Stimulated activated CD4-positive, alpha-beta T cell treated with anti-CD3 and anti-CD28 coated beads, Interleukin-2, amount 100 ng/mL, for 24 hours (primary cell): ENCODE results near the gene TOR4A.
"Not testable (repeated sequence)": the region's sequence is repeated elsewhere in the genome, so short reads cannot be mapped to it uniquely, and the experiment has no call there.

Experiments used
- DNase-seq, 2 donors: peaks; one replicate each; pipeline ENCODE4 v3.0.0-alpha.2; 2020

The TOR4A gene

GRCh38 chr9:137239541-137240200, 37.9 kb upstream of the TOR4A start:
- not testable (repeated sequence) for DNase-seq

DNA sequence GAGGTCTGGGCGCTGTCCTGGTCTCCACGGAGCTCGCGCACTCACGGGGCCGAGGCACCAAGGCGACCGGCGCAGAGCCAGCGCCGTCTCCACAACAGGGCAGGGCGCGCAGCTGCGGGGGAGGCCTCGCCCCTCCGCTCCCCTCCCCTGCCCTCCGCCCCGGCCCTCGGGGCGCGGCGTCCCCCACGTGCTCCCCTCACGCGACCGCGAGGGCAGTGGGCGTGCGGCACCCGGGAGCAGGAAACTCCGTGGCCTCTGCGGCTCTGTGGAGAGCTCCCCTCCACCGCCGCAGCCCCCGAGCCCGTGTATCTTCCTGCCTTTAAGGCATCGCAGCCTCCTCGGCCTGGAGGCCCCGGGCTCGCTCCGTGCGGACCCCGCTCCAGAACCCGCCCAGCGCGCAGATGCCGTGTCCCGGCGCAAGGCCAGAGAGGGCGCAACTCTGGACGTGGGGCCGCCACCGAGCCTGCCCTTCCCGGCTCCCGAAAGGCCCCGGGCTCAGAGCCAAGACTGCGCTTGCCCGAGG, 37.1 kb upstream of the TOR4A start:
- DNase-seq = peak; percentile 68 to 74

- peak; percentile 94 to 96 for DNase-seq
These were observed 36.6 kb upstream of the TOR4A start, which contains the start of gene TUBB4B for GRCh38 chr9:137240841-137241489. TUBB4B (plus strand) TSS chr9:137241287; CDS start chr9:137241361, 74 bp downstream.

DNA sequence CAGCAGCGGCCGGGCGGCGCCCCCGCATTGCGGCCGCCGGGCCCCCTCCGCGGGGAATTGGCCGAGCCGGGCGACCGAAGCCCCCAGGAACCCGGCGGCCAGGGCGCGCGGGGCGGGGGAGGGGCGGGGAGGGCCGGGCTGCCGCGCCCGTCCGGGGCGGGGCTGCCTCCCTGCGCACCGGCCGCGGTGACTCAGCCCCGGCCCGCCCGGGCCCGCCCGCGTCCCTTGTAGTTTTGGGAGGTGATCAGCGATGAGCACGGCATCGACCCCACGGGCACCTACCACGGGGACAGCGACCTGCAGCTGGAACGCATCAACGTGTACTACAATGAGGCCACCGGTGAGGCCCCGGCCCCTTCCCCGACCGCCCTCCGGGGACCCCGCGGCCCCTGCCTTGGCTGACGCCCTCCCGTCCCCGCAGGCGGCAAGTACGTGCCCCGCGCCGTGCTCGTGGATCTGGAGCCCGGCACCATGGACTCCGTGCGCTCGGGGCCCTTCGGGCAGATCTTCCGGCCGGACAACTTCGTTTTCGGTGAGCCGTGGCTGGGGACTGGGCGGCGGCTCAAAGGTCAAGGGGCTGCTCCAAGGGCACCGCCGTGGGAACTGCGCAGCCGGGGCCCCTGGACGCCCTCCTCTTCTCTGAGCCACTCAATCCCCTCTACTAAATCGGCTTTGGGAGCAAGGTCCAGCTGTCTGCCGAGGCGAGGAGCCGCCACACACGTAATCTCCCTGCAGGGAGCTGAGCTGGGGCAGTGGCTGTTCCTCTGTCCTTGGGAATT, 35.8 kb upstream of the TOR4A start:
- DNase-seq = peak; percentile 73 to 75

GRCh38 chr9:137242269-137243203, 35.0 kb upstream of the TOR4A start:
- DNase-seq = no peak

GRCh38 chr9:137243266-137243625, 34.3 kb upstream of the TOR4A start:
- not testable (repeated sequence) for DNase-seq

GRCh38 chr9:137243626-137244485, 33.7 kb upstream of the TOR4A start:
- peak in 1 of 2 donors; percentile 42 for DNase-seq

GRCh38 chr9:137244486-137245449, 32.8 kb upstream of the TOR4A start:
- peak in 1 of 2 donors; percentile 42 for DNase-seq

GRCh38 chr9:137245450-137246421, 31.8 kb upstream of the TOR4A start:
- DNase-seq = no peak

DNA sequence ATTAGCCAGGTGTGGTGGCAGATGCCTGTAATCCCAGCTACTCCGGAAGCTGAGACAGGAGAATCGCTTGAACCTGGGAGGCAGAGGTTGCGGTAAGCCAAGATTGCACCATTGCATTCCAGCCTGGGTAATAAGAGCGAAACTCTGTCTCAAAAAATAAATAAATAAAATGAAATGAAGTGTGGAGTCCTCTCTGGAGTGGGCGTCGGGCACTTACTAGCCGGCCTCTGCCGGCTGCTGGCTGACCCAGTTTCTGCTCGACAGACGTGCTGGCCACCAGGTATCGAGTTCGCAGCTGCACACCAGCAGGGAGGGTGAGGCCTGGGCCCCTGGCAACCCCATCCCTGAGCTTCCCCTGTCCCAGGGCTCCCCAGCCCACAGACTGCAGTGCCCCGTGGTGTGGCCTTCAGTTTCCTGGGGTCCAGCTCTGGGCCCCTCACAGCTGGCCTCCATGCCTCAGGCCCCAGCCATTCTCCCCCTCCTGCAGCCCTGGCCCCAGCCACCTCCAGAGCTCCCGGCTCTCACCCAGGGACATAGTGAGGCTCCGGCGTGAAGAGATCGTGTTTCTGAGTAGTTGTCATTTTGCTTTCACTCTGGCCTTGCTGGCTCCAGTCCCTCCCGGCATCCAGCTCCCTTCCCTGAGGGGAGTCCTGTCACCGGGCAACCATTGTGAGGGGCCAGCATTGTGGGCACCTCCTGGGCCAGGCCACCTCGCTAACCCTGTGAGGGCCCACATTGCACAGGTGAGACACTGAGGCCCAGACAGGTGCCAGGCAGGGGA, 30.2 kb upstream of the TOR4A start:
- no peak for DNase-seq

- no peak for DNase-seq
These were observed 29.7 kb upstream of the TOR4A start for GRCh38 chr9:137247916-137248175.

- DNase-seq = no peak
These were observed 27.0 kb upstream of the TOR4A start for GRCh38 chr9:137250329-137251193.

DNA sequence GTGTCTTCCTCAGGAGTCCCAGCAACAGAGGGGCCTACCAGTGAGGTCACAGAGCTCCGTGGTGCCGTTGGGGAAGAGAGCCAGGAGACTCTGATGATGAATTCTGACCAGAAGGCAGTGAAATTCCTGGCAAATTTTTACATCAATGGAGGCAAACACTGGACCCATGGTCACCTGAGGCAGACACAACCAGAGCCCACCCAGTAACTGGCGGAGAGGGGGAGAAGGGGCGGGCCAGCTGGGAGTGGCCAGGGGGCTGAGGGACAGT, 26.4 kb upstream of the TOR4A start, which contains the start of gene STPG3:
TSS of gene STPG3 (plus strand) at position 93 of the 268 bp plus-strand sequence. CDS start at position 94, 1 bp downstream.
- no peak for DNase-seq

- no peak for DNase-seq
These were observed 25.8 kb upstream of the TOR4A start for GRCh38 chr9:137251490-137252268.

DNA sequence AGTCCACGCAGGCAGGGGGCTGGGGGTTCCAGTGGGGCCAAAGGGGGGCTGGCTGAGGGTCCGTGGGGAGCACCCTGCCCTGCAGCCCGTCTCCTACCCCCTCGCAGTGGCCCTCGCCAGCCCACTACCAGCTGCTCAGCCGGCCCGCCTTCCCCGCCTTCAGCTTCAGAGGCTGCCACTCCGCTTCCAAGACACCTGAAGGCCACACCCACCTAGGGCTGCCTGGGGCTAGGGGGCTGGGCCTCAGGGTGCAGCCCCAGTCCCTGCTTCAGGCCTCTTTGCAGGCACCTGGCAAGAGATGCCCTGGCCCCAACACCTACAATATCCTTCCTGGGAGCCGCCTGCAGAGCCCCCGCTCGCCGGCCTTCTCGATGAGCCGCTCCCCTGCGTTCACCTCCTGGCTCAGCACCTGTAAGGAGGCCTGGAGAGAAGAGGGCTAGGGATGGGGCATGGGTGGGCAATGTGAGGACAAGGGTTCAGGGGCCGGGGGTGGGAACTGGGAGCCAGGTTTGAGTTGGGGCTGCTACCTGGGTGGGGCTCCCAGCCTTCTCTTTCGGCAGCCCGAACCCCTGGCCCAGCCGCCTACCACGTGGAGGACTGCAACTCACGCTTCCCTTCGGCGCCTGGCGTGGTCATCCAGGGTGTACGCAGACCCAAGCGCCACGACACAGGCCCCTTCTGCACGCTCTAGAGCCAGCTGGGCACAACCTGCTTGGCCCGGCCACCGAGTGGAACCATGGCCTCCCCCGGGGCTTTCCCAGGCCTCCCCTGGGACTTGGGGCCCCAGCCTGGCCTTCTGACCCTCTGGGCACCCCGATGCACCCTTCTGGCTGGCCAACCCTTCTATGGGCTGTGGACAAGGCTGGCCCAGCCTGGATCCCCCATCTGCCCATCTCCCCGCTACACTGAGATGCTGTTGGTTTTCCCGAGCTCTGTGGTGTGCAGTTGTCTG, 24.7 kb upstream of the TOR4A start:
- DNase-seq = no peak
